SJSA1 (cell line): ENCODE measurements around the gene KIAA1671. TPM values are rescaled to one million over a fixed set of nuclear protein-coding genes. Genes with fewer than 3 reads are reported as not detected.
"Not testable (repeated sequence)": the region's sequence is repeated elsewhere in the genome, so short reads cannot be mapped to it uniquely, and the experiment has no call there.

Experiments used
- DNase-seq, 2 experiments: peaks; one replicate each; pipeline ENCODE4 v3.0.0-alpha.2; 2015 to 2020; ENCODE audit warnings: low spot score in 2 of 2, low read depth in 1 of 2
- H3K27ac ChIP-seq: fragments of 250-450 bp; sonication (Bioruptor Pico); 2 replicates; pipeline ENCODE4 v1.5.1; 2020; ENCODE audit warnings: mild to moderate bottlenecking, moderate library complexity
- H3K27me3 ChIP-seq: fragments of 250-450 bp; sonication (Bioruptor Pico); replicated peaks from 2 replicates; pipeline ENCODE4 v1.5.1; 2020; ENCODE audit warnings: mild to moderate bottlenecking, moderate library complexity
- H3K36me3 ChIP-seq: fragments of 250-450 bp; sonication (Bioruptor Pico); 2 replicates; pipeline ENCODE4 v1.5.1; 2020; ENCODE audit warnings: mild to moderate bottlenecking
- H3K4me1 ChIP-seq: fragments of 250-450 bp; sonication (Bioruptor Pico); replicated peaks from 2 replicates; pipeline ENCODE4 v1.6.1; 2021; ENCODE audit warnings: mild to moderate bottlenecking
- H3K4me3 ChIP-seq: fragments of 250-450 bp; sonication (Bioruptor Pico); 2 replicates; pipeline ENCODE4 v1.5.1; 2020; ENCODE audit warnings: mild to moderate bottlenecking
- H3K9me3 ChIP-seq: fragments of 250-450 bp; sonication (Bioruptor Pico); replicated peaks from 2 replicates; pipeline ENCODE4 v1.5.1; 2020; ENCODE audit warnings: mild to moderate bottlenecking
- total RNA-seq: library from RNA; depleted of rRNA; stranded (reverse); fragments of >200 nt; shearing (Covaris generic); gene quantifications from 2 replicates; pipeline ENCODE4 v1.2.3, GENCODE V29; 2014

The KIAA1671 gene
- total RNA-seq, 1 experiment from 2014 or later, result 0.03 TPM

GRCh38 chr22:25170426-25170980 is 218.0 kb downstream of the KIAA1671 start:
- DNase-seq, result no peak
- Histone ChIP-seq H3K4me3 (no peak overlapping the region), H3K27ac (no peak overlapping the region), H3K9me3 (no peaks in the 10 kb centered on the region), H3K27me3 (0 out of 2 replicates have a peak, but pooled peaks cover 3% of the 10 kb centered on the region), H3K4me1 (no peaks in the 10 kb centered on the region), H3K36me3 (no peaks in the 10 kb centered on the region)

DNA sequence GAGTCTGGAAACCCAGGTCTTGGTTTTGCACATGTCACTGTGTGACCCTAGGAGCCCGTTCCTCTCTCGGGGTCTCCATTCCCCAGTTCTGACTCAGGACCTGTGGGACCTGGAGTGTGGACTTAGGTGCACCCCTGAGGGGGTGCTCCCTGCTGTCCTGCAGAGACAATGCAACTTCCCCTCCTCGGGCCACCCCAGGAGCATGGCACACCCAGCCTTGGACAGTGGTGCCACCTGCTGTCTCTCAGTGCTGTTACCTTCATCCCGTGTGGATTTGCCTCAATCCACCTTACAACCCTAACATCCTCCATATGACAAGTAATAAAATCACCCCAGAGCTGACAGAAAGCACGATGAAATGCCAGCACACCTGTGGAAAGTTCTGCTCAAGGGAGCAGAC is 219.6 kb downstream of the KIAA1671 start:
- DNase-seq, result no peak
- H3K4me1 ChIP-seq, result no peaks in the 10 kb centered on the region
- H3K27me3 ChIP-seq, result 0 out of 2 replicates have a peak, but pooled peaks cover 3% of the 10 kb centered on the region

DNA sequence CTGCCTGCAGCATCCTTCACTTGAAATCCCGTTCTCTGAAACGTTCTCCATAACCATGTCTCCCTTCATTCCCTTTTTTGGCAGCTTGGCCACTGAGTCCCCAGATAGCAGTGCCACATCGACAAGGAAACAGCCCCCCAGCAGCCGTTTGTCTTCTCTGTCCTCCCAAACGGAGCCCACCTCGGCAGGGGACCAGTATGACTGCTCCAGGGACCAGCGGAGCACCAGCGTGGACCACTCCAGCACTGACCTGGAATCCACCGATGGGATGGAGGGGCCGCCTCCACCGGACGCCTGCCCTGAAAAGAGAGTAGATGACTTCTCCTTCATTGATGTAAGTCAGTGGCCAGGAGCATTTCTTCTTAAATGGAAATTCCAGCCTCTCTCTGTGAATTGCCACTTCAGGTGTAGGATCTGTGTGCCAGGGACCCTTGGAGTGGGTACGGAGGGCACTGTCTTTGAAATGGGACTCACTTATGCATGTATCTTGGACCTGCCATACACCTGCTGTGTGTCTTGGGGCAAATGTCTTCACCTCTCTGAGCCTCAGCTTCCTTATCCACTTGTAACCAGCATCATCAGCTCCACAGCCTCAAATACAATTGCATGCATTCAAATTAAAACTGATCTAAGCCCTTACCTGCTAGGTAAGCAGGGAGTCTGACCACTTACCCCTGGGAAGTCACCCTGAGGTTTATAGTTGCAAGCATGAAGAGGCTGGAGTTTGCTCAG is 221.8 kb downstream of the KIAA1671 start:
- Histone ChIP-seq H3K4me3 (no peak overlapping the region), H3K4me1 (no peaks in the 10 kb centered on the region), H3K27me3 (0 out of 2 replicates have a peak, but pooled peaks cover 3% of the 10 kb centered on the region), H3K27ac (no peak overlapping the region), H3K9me3 (no peaks in the 10 kb centered on the region), H3K36me3 (no peaks in the 10 kb centered on the region)
- DNase-seq, result no peak

More for the DNA sequence above, 219.6 kb downstream of the KIAA1671 start:
- no peak overlapping the region for H3K4me3 ChIP-seq
- H3K36me3 ChIP-seq, result no peaks in the 10 kb centered on the region
- no peak overlapping the region for H3K27ac ChIP-seq
- no peaks in the 10 kb centered on the region for H3K9me3 ChIP-seq

DNA sequence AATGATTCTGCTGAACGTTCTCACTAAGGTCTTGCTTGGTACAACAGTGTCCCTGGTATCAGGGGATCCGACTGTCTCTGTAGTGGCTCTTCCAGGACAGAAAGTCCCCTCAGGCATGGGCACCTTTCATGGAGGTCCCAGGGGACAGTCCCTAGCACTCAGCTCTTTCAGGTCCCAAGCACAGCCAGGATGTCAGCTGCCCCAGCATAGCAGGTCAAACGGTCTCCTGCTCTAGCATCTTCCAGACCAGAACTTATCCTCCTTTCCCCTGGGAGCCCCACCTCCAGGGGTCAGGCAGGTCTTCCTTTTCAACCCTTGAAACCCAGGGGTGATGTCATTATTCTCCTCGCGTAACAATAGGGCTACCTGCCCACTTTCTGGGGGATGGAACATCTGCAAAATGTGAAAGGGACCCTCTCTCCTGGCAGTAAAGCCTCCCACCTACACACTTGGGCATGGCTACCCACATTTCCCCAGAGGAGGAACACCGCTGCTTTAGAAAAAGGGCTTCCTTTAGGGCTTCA is 222.4 kb downstream of the KIAA1671 start:
- Histone ChIP-seq H3K9me3 (no peaks in the 10 kb centered on the region), H3K4me1 (no peaks in the 10 kb centered on the region), H3K36me3 (no peaks in the 10 kb centered on the region), H3K4me3 (no peak overlapping the region), H3K27ac (no peak overlapping the region), H3K27me3 (0 out of 2 replicates have a peak, but pooled peaks cover 3% of the 10 kb centered on the region)
- no peak for DNase-seq

DNA sequence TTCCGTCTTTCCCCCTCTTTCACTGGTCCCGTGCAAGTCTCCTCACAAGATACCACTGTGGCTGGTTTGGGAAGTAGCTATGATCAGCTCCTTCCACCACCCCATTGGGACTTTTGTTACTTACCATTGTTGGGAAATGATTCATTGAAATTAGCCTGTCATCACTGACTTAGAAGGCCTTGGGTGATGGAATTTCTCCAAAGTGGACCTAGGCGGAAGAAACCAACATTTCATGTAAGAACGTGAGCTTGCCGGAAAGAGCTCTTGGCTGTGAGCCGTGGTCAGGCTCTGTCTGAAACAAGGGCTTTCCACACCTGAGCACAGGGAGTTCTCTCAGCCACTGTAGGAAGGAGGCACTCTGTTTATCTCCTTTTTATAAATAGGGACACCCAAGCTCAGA is 223.7 kb downstream of the KIAA1671 start:
- no peaks in the 10 kb centered on the region for H3K36me3 ChIP-seq
- no peak for DNase-seq
- no peaks in the 10 kb centered on the region for H3K4me1 ChIP-seq
- no peak overlapping the region for H3K4me3 ChIP-seq
- H3K27ac ChIP-seq, result no peak overlapping the region
- H3K27me3 ChIP-seq, result 0 out of 2 replicates have a peak, but pooled peaks cover 3% of the 10 kb centered on the region
- H3K9me3 ChIP-seq, result no peaks in the 10 kb centered on the region

DNA sequence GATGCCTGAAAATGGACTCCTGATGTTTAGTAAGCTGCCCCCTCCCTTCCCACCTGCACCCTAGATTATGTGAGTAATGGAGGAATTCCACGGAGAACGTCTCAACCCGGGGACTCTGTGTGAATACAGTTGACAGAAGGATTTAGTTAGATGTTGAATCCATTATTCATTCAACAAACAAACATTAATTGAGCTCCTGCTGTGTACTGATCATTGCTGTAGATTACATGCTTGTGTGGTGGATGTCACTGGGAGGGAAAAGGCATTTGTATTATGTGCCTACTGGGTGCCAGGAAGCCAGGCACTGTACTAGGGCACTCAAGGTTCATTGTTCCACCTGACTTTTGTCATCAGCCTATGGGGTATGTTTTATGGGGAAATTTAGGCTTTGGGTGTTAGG is 224.3 kb downstream of the KIAA1671 start:
- Histone ChIP-seq H3K9me3 (no peaks in the 10 kb centered on the region), H3K4me1 (no peaks in the 10 kb centered on the region), H3K4me3 (no peak overlapping the region), H3K27ac (no peak overlapping the region), H3K36me3 (no peaks in the 10 kb centered on the region), H3K27me3 (0 out of 2 replicates have a peak, but pooled peaks cover 3% of the 10 kb centered on the region)
- no peak for DNase-seq

DNA sequence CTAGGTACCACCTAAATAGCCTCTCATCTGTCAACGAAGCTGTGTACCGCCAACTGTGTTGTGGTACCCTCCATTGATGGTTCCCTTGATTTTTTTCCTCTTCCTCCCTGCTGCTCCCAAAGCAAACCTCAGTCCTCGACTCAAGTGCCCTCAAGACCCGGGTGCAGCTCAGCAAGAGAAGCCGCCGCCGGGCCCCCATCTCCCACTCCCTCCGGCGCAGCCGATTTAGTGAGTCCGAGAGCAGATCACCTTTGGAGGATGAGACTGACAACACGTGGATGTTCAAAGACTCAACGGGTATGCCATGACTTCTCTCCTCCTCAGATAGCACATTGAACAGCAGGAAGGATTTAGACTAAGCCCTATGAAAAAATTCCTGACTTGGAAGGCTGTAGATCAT is 224.7 kb downstream of the KIAA1671 start:
- no peak overlapping the region for H3K4me3 ChIP-seq
- H3K4me1 ChIP-seq, result no peaks in the 10 kb centered on the region
- H3K9me3 ChIP-seq, result no peaks in the 10 kb centered on the region
- 0 out of 2 replicates have a peak, but pooled peaks cover 3% of the 10 kb centered on the region for H3K27me3 ChIP-seq
- H3K27ac ChIP-seq, result no peak overlapping the region
- no peaks in the 10 kb centered on the region for H3K36me3 ChIP-seq
- DNase-seq, result no peak

GRCh38 chr22:25177895-25178294 is 225.4 kb downstream of the KIAA1671 start:
- 0 out of 2 replicates have a peak, but pooled peaks cover 3% of the 10 kb centered on the region for H3K27me3 ChIP-seq
- no peak overlapping the region for H3K27ac ChIP-seq
- no peak for DNase-seq
- H3K9me3 ChIP-seq, result no peaks in the 10 kb centered on the region
- no peak overlapping the region for H3K4me3 ChIP-seq
- H3K4me1 ChIP-seq, result no peaks in the 10 kb centered on the region
- no peaks in the 10 kb centered on the region for H3K36me3 ChIP-seq

GRCh38 chr22:25178348-25178747 is 225.8 kb downstream of the KIAA1671 start:
- DNase-seq, H3K36me3 ChIP-seq, H3K27ac ChIP-seq, H3K4me1 ChIP-seq, H3K27me3 ChIP-seq, H3K4me3 ChIP-seq, H3K9me3 ChIP-seq: not testable (repeated sequence)

DNA sequence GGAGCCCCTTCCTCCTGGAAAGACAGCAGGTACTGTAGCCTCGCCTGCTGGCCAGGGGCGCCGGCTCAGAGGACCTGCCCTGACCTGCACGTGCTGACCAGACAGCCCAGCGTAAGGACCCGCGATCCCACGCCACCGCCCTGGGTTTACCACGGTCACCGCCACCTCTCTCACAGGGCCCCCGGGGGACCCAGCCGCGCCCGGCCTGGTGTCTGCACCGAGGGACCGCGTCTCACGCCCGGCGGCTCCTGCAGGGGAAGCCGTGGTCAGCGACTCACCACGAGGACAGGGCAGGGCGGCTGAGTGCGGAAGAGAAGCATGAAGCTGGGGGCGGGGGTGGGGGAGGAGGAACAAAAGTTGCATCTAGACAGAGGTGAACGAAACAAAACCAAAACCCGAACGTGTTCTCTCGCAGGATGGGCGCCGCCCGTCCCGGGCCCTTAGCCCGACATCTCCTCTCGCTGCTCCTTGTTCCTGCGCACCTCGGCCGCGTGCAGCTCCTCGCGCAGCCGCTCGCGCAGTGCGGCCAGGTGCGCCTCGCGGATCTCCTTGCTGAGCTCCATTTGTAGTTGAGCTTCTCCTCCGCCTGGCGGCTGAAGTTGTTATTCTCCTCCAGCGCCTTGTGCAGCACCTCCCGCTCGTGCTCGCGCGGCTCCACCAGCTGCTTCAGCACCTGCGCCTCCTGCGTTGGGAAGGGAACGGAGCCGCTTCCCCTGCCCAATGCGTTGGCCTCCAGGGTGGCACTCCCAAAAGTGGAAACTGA is 226.5 kb downstream of the KIAA1671 start:
- H3K27me3 ChIP-seq, H3K9me3 ChIP-seq, H3K36me3 ChIP-seq, DNase-seq, H3K4me1 ChIP-seq, H3K4me3 ChIP-seq, H3K27ac ChIP-seq: not testable (repeated sequence)

- Histone ChIP-seq H3K4me1 (no peaks in the 10 kb centered on the region), H3K4me3 (no peak overlapping the region), H3K27ac (no peak overlapping the region), H3K9me3 (no peaks in the 10 kb centered on the region), H3K27me3 (no peaks in the 10 kb centered on the region), H3K36me3 (no peaks in the 10 kb centered on the region)
- DNase-seq, result no peak
Observed at GRCh38 chr22:25182131-25183110, 229.9 kb downstream of the KIAA1671 start.

DNA sequence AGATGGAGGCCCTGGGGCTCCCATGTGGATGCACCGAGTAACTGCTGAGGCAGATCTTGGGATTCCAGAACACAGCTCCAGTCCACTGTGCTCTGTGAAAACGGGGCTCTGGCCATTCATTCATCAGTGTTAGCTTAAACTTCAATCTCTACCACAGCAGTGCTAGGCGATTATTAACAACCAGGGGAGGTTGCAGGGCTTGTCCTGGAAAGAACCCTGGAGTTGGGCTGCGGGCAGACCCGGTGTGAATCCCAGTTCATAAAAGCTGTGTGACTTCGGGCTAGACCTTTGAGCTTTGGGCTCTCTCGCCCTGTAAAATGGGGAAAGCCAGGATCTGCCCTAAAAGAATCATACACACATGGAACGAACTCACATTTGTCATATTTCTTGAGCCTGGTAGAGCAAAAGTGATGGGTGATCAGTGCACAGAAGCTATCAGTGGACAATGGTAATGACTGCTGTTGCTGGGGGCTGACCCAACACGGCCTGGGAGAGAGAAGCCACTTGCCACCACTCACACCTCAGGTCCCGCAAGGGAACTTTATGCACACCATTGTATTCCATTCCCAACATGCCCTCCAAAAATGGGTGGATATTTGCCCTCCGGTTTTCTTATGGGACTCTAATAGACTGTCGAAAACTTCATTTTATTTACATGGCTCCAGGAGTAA is 231.6 kb downstream of the KIAA1671 start:
- H3K4me1 ChIP-seq, result no peaks in the 10 kb centered on the region
- DNase-seq, result no peak
- H3K27me3 ChIP-seq, result no peaks in the 10 kb centered on the region; the same call in 1 of the 2 replicates
- no peak overlapping the region for H3K4me3 ChIP-seq
- H3K27ac ChIP-seq, result no peak overlapping the region
- no peaks in the 10 kb centered on the region for H3K9me3 ChIP-seq
- no peaks in the 10 kb centered on the region for H3K36me3 ChIP-seq
